MM.1S (cell line): Measurements from ENCODE around the gene ARHGAP30.

Experiments used
- DNase-seq: peaks from one replicate; pipeline ENCODE4 v3.0.0-alpha.2; 2015
- H2AFZ ChIP-seq: fragments of 300-600 bp; sonication (generic); 2 replicates; pipeline ENCODE4 v1.6.0; 2016; ENCODE audit warnings: antibody characterized with exemption, low read length
- H3F3A ChIP-seq: fragments of 300-600 bp; sonication (generic); 2 replicates; pipeline ENCODE4 v1.6.1; 2016; ENCODE audit warnings: mild to moderate bottlenecking, antibody characterized with exemption, low read length, moderate library complexity, mixed read lengths; ENCODE audit not compliant: insufficient read depth
- H3K27ac ChIP-seq: fragments of 300-600 bp; sonication (generic); 2 replicates; pipeline ENCODE4 v1.5.1; 2016; ENCODE audit warnings: mild to moderate bottlenecking, low read length
- H3K27me3 ChIP-seq: fragments of 300-600 bp; sonication (generic); replicated peaks from 2 replicates; pipeline ENCODE4 v1.6.0; 2016; ENCODE audit warnings: low read length; ENCODE audit not compliant: insufficient read depth
- H3K36me3 ChIP-seq: fragments of 300-600 bp; sonication (generic); replicated peaks from 2 replicates; pipeline ENCODE4 v1.6.1; 2016; ENCODE audit warnings: mild to moderate bottlenecking, low read length, mixed read lengths; ENCODE audit not compliant: insufficient read depth
- H3K4me1 ChIP-seq: fragments of 300-600 bp; sonication (generic); 2 replicates; pipeline ENCODE4 v1.6.1; 2016; ENCODE audit warnings: low read length, mixed read lengths
- H3K4me2 ChIP-seq: fragments of 300-600 bp; sonication (generic); 2 replicates; pipeline ENCODE4 v1.6.0; 2016; ENCODE audit warnings: low read depth, low read length
- H3K4me3 ChIP-seq: fragments of 300-600 bp; sonication (generic); 2 replicates; pipeline ENCODE4 v1.5.1; 2016; ENCODE audit warnings: low read length, mixed read lengths
- H3K79me2 ChIP-seq: fragments of 300-600 bp; sonication (generic); 2 replicates; pipeline ENCODE4 v1.6.1; 2016; ENCODE audit warnings: mixed run types, low read length, mixed read lengths
- H3K9ac ChIP-seq: fragments of 300-600 bp; sonication (generic); 2 replicates; pipeline ENCODE4 v1.6.1; 2016; ENCODE audit warnings: low read length, mixed read lengths
- H3K9me2 ChIP-seq: fragments of 300-600 bp; sonication (generic); replicated peaks from 2 replicates; pipeline ENCODE4 v1.6.1; 2016; ENCODE audit warnings: mild to moderate bottlenecking, low read length, mixed read lengths; ENCODE audit not compliant: insufficient read depth
- H3K9me3 ChIP-seq: fragments of 300-600 bp; sonication (generic); replicated peaks from 2 replicates; pipeline ENCODE4 v1.6.1; 2016; ENCODE audit warnings: mild to moderate bottlenecking, low read length, mixed read lengths; ENCODE audit not compliant: insufficient read depth
- H4K20me1 ChIP-seq: fragments of 300-600 bp; sonication (generic); 2 replicates; pipeline ENCODE4 v1.6.1; 2016; ENCODE audit warnings: mild to moderate bottlenecking, low read length, moderate library complexity, mixed read lengths; ENCODE audit not compliant: insufficient read depth
- CTCF ChIP-seq: fragments of 300-600 bp; sonication (generic); IDR thresholded peaks from 2 replicates; pipeline ENCODE4 v1.5.1; 2016; ENCODE audit warnings: antibody characterized with exemption, low read length, mixed read lengths
- EZH2 ChIP-seq: fragments of 300-600 bp; sonication (generic); optimal IDR thresholded peaks from 2 replicates; pipeline ENCODE3; 2017; ENCODE audit warnings: low read depth, mild to moderate bottlenecking, antibody characterized with exemption, low read length, mixed read lengths
- EZH2phosphoT487 ChIP-seq: fragments of 300-600 bp; sonication (generic); IDR thresholded peaks from 2 replicates; pipeline ENCODE4 v1.6.1; 2018; ENCODE audit warnings: antibody characterized with exemption, low read length

Gene ARHGAP30

GRCh38 chr1:161092621-161093028, 22.9 kb upstream of the ARHGAP30 start:
- Histone ChIP-seq H3K27me3 (no peaks in the 10 kb centered on the region), H3K79me2 (no peaks in the 10 kb centered on the region), H3K36me3 (no peaks in the 10 kb centered on the region), H4K20me1 (no peaks in the 10 kb centered on the region), H3K27ac (no peak overlapping the region), H3K9me2 (no peaks in the 10 kb centered on the region), H3F3A (peaks cover under 1% of the 10 kb centered on the region), H2AFZ (no peak overlapping the region), H3K4me2 (no peak overlapping the region), H3K4me3 (no peak overlapping the region), H3K9me3 (no peaks in the 10 kb centered on the region), H3K9ac (no peak overlapping the region), H3K4me1 (peaks cover 10% of the 10 kb centered on the region)
- TF ChIP-seq EZH2phosphoT487 (no peak), CTCF (no peak), EZH2 (no peak)
- no peak for DNase-seq

- no peaks in the 10 kb centered on the region for H3K9me3 ChIP-seq
- H2AFZ ChIP-seq, result no peak overlapping the region
- H3F3A ChIP-seq, result no peaks in the 10 kb centered on the region; the same call in 1 of the 2 replicates
- TF ChIP-seq CTCF (no peak), EZH2phosphoT487 (no peak), EZH2 (no peak)
- no peaks in the 10 kb centered on the region for H3K79me2 ChIP-seq
- no peak overlapping the region for H3K9ac ChIP-seq
- no peak overlapping the region for H3K4me3 ChIP-seq
- no peaks in the 10 kb centered on the region for H3K36me3 ChIP-seq
- no peaks in the 10 kb centered on the region for H3K9me2 ChIP-seq
- DNase-seq, result no peak
- no peak overlapping the region for H3K27ac ChIP-seq
- H3K4me1 ChIP-seq, result peaks cover 4% of the 10 kb centered on the region; the same call in 1 of the 2 replicates
- no peaks in the 10 kb centered on the region for H3K27me3 ChIP-seq
- H3K4me2 ChIP-seq, result no peak overlapping the region
- no peaks in the 10 kb centered on the region for H4K20me1 ChIP-seq
Measured at GRCh38 chr1:161091796-161092507, 22.3 kb upstream of the ARHGAP30 start.

GRCh38 chr1:161091093-161091492, 21.4 kb upstream of the ARHGAP30 start:
- Histone ChIP-seq H3F3A (no peaks in the 10 kb centered on the region), H3K9me2 (no peaks in the 10 kb centered on the region), H3K4me2 (no peak overlapping the region), H3K27me3 (no peaks in the 10 kb centered on the region), H4K20me1 (no peaks in the 10 kb centered on the region), H2AFZ (no peak overlapping the region), H3K9ac (no peak overlapping the region), H3K79me2 (no peaks in the 10 kb centered on the region), H3K4me1 (0 out of 2 replicates have a peak, but pooled peaks cover 2% of the 10 kb centered on the region), H3K27ac (no peak overlapping the region), H3K4me3 (no peak overlapping the region), H3K36me3 (no peaks in the 10 kb centered on the region), H3K9me3 (no peaks in the 10 kb centered on the region)
- DNase-seq, result no peak
- TF ChIP-seq CTCF (no peak), EZH2phosphoT487 (no peak), EZH2 (no peak)
